Keratinocyte (primary cell): ENCODE measurements around the gene ID3. TPM values are rescaled to one million over a fixed set of nuclear protein-coding genes. Genes with fewer than 3 reads are reported as not detected.

Experiments used
- DNase-seq: peaks from one replicate; pipeline ENCODE4 v3.0.0-alpha.2; 2011; ENCODE audit warnings: low read depth, missing footprints, low spot score
- FAIRE-seq: peaks from 2 replicates; lab custom pipeline; 2011; peaks lifted over from hg19 to GRCh38; lab: Jason Lieb, UNC
- H2AFZ ChIP-seq: 2 replicates; pipeline ENCODE4 v1.6.0; 2012; ENCODE audit warnings: low read length, control low read depth, inconsistent platforms; ENCODE audit not compliant: control insufficient read depth
- H3K27ac ChIP-seq: 2 replicates; pipeline ENCODE4 v1.5.1; 2011; ENCODE audit warnings: low read length; ENCODE audit not compliant: control insufficient read depth, insufficient read depth
- H3K27me3 ChIP-seq: 3 replicates; pipeline ENCODE4 v1.6.0; 2011; ENCODE audit warnings: low read length; ENCODE audit not compliant: control insufficient read depth, insufficient read depth; ENCODE audit errors: extremely low read depth
- H3K36me3 ChIP-seq, 2 experiments: 2 replicates in 1 of 2; 3 replicates in 1 of 2; pipeline ENCODE4 v1.5.1; 2011; ENCODE audit warnings: low read length in 2 of 2, mild to moderate bottlenecking in 1 of 2; ENCODE audit not compliant: control insufficient read depth in 2 of 2, insufficient read depth in 2 of 2; ENCODE audit errors: extremely low read depth in 1 of 2
- H3K4me1 ChIP-seq: 3 replicates; pipeline ENCODE4 v1.5.1; 2011; ENCODE audit warnings: low read length; ENCODE audit not compliant: control insufficient read depth, insufficient read depth; ENCODE audit errors: extremely low read depth
- H3K4me2 ChIP-seq: 3 replicates; pipeline ENCODE4 v1.6.0; 2011; ENCODE audit warnings: low read depth, low read length; ENCODE audit not compliant: control insufficient read depth, insufficient read depth; ENCODE audit errors: extremely low read depth
- H3K4me3 ChIP-seq, 3 experiments: fragments of 200-600 bp in 1 of 3; sonication (generic) in 1 of 3; 2 replicates in 2 of 3; 3 replicates in 1 of 3; pipeline ENCODE4 v1.5.1; 2011 to 2016; ENCODE audit warnings: low read length in 3 of 3, mild to moderate bottlenecking in 3 of 3, control low read depth in 2 of 3, inconsistent platforms in 1 of 3, low read depth in 1 of 3, mixed read lengths in 1 of 3, mixed run types in 1 of 3, moderate library complexity in 1 of 3; ENCODE audit not compliant: control insufficient read depth in 2 of 3, insufficient read depth in 2 of 3; ENCODE audit errors: extremely low read depth in 1 of 3
- H3K79me2 ChIP-seq: 2 replicates; pipeline ENCODE4 v1.6.0; 2012; ENCODE audit warnings: low read length; ENCODE audit not compliant: control insufficient read depth, insufficient read depth
- H3K9ac ChIP-seq: 3 replicates; pipeline ENCODE4 v1.6.0; 2011; ENCODE audit warnings: low read length; ENCODE audit not compliant: control insufficient read depth, insufficient read depth; ENCODE audit errors: extremely low read depth
- H3K9me1 ChIP-seq: 3 replicates; pipeline ENCODE4 v1.6.0; 2011; ENCODE audit warnings: low read length; ENCODE audit not compliant: control insufficient read depth, insufficient read depth; ENCODE audit errors: extremely low read depth
- H3K9me3 ChIP-seq: 2 replicates; pipeline ENCODE4 v1.5.1; 2012; ENCODE audit warnings: low read depth, low read length; ENCODE audit not compliant: control insufficient read depth
- H4K20me1 ChIP-seq: 3 replicates; pipeline ENCODE4 v1.6.0; 2011; ENCODE audit warnings: low read length; ENCODE audit not compliant: control insufficient read depth, insufficient read depth; ENCODE audit errors: extremely low read depth
- EZH2 ChIP-seq: IDR thresholded peaks from one replicate; pipeline ENCODE4 v1.6.1; 2012; ENCODE audit warnings: inconsistent platforms, mild to moderate bottlenecking, low read length, moderate library complexity
- dilution Hi-C: fragments of 300-500 bp; cut with MboI; formaldehyde crosslinking; loops from one replicate; pipeline ENCODE4 v1.7.0; 2020; ENCODE audit warnings: low sequenced_read_pairs; ENCODE audit not compliant: extremely low pct_ligation_motif_present
- polyA plus RNA-seq, 5 experiments: library from polyadenylated mRNA; depleted of rRNA in 3 of 5; stranded (reverse) in 3 of 5; stranded (forward) in 1 of 5; unstranded in 1 of 5; fragments of >200 nt; gene quantifications; 1 replicate in 1 of 5; 2 replicates in 3 of 5; 3 replicates in 1 of 5; pipeline versions ENCODE4 v1.2.1 to v1.2.3, GENCODE V29; 2011 to 2012; ENCODE audit warnings: missing spikeins in 2 of 5, low read depth in 1 of 5, low replicate concordance in 1 of 5
- TF ChIP-seq, protein P1 (sequence below), 3 experiments: IDR thresholded peaks in 1 of 3; conservative IDR thresholded peaks in 1 of 3; optimal IDR thresholded peaks in 1 of 3; 2 replicates in 2 of 3; 3 replicates in 1 of 3; pipeline versions ENCODE3 to v1.5.1; 2011; ENCODE audit warnings: low read length in 3 of 3, mild to moderate bottlenecking in 3 of 3, moderate library complexity in 2 of 3, control low read depth in 1 of 3, inconsistent platforms in 1 of 3; ENCODE audit not compliant: insufficient read depth in 2 of 3; ENCODE audit errors: extremely low read depth in 1 of 3

ID3 gene
- polyA plus RNA-seq, 1 donor (not counting 4 experiments of a cell fraction or from before 2014, with no cell fraction given): 38.0 TPM

DNA sequence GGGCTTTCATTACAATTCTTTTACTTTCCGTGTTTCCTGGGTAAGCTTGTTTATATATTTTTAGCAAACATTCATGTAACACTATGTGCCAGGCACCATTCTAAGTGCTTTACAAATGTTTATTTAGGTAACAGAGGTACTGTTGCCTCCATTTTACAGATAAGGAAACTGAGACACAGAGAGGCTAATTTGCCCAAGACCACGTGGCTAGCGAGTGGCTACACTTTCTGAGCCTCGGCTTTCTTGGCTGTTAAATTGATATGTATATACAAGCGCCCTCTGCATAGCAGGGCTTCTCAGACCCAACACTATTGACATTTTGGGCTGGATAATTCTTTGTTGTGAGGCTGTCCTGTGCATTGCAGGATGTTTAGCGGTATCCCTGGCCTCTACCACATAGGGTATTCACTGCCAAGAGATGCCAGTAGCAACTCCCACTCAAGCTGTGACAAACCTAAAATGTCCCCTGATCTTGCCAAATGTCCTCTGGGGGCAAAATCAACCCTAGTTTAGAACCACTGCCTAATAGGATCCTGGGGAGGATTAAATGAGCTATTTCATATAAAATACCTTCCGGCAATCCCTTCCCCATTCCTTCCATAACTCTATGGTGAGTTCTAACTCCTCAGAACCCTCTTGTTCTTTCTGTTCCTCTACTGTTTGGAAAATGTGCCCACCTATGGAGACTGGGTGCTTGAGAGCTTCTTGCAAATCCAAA, 17.2 kb upstream of the ID3 start:
- Histone ChIP-seq H3K4me3 (no peak overlapping the region), H3K27me3 (no peaks in the 10 kb centered on the region), H3K36me3 (no peaks in the 10 kb centered on the region), H3K4me2 (peak overlapping the region; percentile 4), H3K9me3 (no peaks in the 10 kb centered on the region), H3K79me2 (no peaks in the 10 kb centered on the region), H2AFZ (no peak overlapping the region), H3K9ac (no peak overlapping the region), H3K9me1 (peaks cover 2% of the 10 kb centered on the region), H4K20me1 (no peaks in the 10 kb centered on the region), H3K27ac (no peak overlapping the region), H3K4me1 (peaks cover 14% of the 10 kb centered on the region)
- DNase-seq (no peak), FAIRE-seq (no peak)
- dilution Hi-C loops: no loop called here
- TF ChIP-seq, protein P1, sequence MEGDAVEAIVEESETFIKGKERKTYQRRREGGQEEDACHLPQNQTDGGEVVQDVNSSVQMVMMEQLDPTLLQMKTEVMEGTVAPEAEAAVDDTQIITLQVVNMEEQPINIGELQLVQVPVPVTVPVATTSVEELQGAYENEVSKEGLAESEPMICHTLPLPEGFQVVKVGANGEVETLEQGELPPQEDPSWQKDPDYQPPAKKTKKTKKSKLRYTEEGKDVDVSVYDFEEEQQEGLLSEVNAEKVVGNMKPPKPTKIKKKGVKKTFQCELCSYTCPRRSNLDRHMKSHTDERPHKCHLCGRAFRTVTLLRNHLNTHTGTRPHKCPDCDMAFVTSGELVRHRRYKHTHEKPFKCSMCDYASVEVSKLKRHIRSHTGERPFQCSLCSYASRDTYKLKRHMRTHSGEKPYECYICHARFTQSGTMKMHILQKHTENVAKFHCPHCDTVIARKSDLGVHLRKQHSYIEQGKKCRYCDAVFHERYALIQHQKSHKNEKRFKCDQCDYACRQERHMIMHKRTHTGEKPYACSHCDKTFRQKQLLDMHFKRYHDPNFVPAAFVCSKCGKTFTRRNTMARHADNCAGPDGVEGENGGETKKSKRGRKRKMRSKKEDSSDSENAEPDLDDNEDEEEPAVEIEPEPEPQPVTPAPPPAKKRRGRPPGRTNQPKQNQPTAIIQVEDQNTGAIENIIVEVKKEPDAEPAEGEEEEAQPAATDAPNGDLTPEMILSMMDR (optimal IDR thresholded peaks at IDR 0.05 in 1 of 3, IDR thresholded peaks at IDR 0.05 in 1 of 3, conservative IDR thresholded peaks at IDR 0.05 in 1 of 3; ENCODE audit: extremely low read depth in 1 of 3, insufficient read depth in 2 of 3, low read length in 3 of 3): no peak
- TF ChIP-seq EZH2: no peak

- Histone ChIP-seq H3K36me3 (no peaks in the 10 kb centered on the region), H3K27ac (no peak overlapping the region), H3K9me1 (peaks cover 2% of the 10 kb centered on the region), H3K4me2 (no peak overlapping the region), H3K9ac (no peak overlapping the region), H3K27me3 (no peaks in the 10 kb centered on the region), H3K9me3 (no peaks in the 10 kb centered on the region), H2AFZ (no peak overlapping the region), H3K4me1 (peaks cover 14% of the 10 kb centered on the region), H3K4me3 (no peak overlapping the region), H3K79me2 (no peaks in the 10 kb centered on the region), H4K20me1 (no peaks in the 10 kb centered on the region)
- dilution Hi-C loops: no loop called here
- FAIRE-seq: no peak
- TF ChIP-seq, protein P1 (optimal IDR thresholded peaks at IDR 0.05 in 1 of 3, IDR thresholded peaks at IDR 0.05 in 1 of 3, conservative IDR thresholded peaks at IDR 0.05 in 1 of 3; ENCODE audit: extremely low read depth in 1 of 3, insufficient read depth in 2 of 3, low read length in 3 of 3): no peak
- no peak for TF ChIP-seq EZH2
- DNase-seq: no peak
These were observed 16.0 kb upstream of the ID3 start for GRCh38 chr1:23575226-23575810.
